CD4-positive, alpha-beta T cell treated with Interferon alpha-2 for 1 hour (primary cell): ENCODE results near the gene RNLS.

ENCODE experiments used
- DNase-seq, 2 donors: peaks; one replicate each; pipeline ENCODE4 v3.0.0-alpha.2; 2020 to 2022

RNLS gene

GRCh38 chr10:88551246-88551645, 31.9 kb downstream of the RNLS start:
- no peak for DNase-seq

DNA sequence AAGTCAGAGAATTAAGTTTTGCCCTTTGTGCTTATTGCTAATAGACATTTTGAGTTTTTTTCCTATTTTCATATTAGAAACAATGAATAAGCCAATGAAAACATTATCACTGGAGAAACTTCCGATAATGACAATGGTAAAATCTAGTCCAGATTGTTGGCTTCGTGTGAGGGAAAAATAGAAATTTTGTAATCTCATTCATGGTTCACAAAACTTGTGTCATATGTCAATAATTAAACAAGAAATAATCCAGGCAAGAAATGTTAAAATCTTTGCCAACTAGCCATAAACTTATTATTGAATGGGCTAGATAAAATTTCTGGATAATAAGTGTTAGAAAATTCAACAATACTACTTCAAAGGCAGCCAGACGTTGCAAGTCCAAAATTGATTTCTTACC, 36.6 kb downstream of the RNLS start:
- DNase-seq = no peak

DNA sequence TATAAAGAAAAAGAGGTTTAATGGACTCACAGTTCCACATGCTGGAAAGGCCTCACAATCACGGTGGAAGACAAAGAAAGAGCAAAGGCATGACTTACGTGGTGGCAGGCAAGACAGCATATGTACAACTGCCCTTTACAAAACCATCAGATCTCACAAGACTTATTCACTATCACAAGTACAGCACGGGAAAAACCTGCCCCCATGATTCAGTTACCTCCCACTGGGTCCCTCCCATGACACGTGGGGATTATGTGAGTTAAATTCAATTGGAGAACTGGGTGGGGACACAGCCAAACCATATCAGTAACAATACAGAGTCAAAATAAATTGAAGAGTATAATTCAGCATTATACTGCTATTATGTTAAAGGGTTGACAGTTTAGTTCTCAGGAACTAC, 37.8 kb downstream of the RNLS start:
- DNase-seq = no peak

- no peak for DNase-seq
These were observed 38.8 kb downstream of the RNLS start for GRCh38 chr10:88544140-88544870.

- DNase-seq = no peak
These were observed 40.6 kb downstream of the RNLS start for GRCh38 chr10:88542522-88542921.

DNA sequence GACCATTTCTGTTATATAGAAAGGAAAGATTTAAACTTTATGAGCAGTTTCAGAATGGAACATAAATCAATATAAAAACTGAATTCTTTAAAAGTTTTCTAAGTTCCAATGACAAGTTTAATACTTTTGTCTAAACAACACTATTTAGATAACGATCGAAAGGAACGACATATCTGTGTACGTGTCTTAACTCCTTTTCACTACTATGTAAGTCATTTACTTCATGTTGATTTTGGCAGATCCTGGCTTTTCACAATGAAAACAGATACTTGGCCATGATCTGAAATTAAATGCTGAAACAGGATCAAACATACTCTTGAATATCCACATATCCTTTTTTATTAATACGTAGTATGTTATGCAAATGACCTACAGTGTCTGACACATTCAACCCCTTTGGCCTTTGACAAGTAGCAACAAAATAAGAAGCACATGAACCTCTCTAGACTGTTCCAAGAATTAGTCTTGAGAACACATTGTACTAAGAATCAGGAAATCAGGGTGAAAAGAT, 41.9 kb downstream of the RNLS start:
- no peak for DNase-seq

GRCh38 chr10:88540351-88540750, 42.8 kb downstream of the RNLS start:
- DNase-seq = no peak

- DNase-seq = no peak
These were observed 45.1 kb downstream of the RNLS start for GRCh38 chr10:88538048-88538447.

DNA sequence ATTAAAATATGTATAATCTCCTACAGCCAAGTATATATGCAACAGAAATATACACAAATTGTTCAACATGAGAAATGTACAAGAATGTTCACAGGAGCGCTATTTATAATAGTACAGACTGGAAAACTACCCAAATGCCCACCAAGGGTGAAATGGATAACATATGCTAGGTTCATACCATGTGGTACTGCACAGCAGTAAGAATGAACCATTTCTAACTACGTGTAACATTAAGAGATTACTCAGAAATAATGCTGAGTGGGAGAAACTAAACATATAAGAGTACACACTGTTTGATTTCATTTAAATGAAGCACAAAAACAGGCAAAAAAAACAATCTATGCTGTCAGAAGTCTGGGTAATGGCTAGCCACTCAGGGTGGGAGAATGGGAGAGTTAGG, 45.8 kb downstream of the RNLS start:
- no peak for DNase-seq

GRCh38 chr10:88536437-88536836, 46.7 kb downstream of the RNLS start:
- no peak for DNase-seq

DNA sequence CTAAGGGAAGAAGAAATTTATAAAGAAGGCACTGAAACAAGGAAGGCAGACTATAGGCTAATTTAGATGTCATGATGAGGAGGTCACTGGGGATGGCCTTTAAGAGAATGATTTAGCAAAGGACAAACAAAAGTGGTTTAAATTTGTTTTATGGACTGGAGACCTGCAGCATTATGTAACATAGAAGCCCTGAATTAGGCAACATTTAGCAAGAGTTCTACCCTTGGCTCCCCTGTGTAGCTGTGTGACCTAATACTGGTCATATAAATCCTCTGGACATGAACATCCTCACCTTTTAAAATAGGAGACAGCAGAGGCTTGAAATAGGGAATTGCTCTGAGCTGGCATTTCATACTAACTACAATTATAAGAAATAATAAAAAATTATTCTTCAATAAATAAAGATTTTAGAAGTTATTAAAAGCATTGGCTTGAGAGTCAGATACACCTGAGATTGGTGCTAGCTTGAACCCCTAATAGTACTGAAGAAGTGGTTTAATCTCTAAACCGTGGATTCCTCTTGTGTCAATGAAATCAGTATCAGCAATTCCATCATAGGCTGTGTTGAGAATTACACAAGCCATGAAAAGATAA, 48.9 kb downstream of the RNLS start:
- DNase-seq = no peak

- no peak for DNase-seq
These were observed 51.6 kb downstream of the RNLS start for GRCh38 chr10:88531392-88532052.

DNA sequence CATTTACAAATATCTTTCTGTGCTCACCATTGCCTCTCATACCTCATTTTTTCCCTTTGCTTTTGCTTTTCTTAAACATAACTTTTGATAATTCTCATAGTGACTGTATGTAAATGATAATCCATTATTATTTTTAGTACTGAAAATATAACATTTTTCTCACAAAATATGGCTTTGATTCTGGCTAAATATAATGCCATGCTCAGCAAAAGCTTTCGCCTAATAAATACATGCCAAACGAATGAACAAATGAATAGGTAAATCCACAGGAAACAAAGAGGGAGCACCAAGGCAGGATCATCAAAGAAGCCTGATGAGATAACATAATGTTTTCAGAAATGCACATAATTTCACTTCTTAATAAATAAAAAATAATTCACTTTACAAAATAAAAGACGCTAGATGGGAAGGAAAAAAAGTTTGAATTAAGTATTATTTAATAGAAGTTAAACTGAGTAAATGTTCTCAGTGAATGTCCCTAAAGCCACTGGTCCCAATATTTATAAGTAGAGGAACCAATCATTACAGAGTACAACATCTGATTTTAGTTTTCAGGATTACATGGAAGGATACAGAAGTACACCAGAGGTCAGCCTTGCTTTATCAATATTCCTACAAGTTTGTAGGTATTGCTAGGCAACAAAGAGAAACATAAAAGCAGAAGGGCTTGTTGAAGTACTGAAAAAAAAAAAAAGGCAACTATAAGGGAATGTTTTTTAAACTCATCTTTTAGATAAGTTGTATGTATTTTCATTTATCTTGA, 52.3 kb downstream of the RNLS start:
- DNase-seq = no peak

- DNase-seq = no peak
These were observed 53.0 kb downstream of the RNLS start for GRCh38 chr10:88530093-88530492.

- no peak for DNase-seq
These were observed 54.1 kb downstream of the RNLS start for GRCh38 chr10:88528806-88529570.

DNA sequence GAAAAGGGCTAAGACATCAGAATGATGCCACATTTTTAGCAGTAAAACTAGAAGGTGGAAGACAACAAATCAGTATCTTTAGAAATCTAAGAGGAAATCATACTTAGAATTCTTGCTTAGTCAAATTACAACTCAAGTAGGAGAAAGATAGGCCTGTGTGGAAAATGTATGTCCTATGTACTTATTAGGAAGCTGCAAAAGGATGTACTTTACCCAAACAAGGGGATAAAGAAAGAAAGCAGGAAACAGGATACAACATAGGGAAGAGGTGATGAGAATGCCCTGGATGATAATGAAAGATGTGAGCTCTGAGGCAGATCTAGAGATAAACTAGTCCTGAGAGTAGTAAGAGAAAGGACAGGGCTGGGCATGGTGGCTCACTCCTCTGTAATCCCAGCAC, 54.9 kb downstream of the RNLS start:
- DNase-seq = no peak

- no peak for DNase-seq
These were observed 55.9 kb downstream of the RNLS start for GRCh38 chr10:88527245-88527644.

DNA sequence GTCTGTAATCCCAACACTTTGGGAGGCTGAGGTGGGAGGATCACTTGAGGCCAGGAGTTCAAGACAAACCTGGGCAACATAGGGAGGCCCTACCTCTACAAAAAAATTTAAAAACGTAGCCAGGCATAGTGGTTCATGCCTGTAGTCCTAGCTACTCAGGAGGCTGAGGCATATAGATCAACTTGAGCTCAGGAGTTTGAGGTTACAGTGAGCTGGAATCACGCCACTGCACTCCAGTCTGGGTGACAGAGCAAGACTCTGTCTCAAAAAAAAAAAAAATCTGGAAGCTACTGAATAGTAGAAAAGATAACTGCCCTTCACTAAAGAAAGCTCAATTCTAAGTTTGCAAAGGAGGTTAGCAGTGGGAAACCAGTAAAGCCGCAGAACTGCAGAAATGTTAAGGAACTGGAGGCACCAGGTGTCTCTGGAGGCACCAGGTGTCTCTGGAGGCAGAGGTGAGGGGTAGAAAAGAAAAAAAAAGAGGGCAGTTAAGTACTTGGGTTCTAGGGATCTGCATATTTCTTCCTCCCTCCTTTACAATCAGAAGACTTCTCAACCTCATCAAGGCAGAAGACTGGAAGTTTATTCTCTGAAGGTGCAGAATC, 56.5 kb downstream of the RNLS start:
- no peak for DNase-seq

DNA sequence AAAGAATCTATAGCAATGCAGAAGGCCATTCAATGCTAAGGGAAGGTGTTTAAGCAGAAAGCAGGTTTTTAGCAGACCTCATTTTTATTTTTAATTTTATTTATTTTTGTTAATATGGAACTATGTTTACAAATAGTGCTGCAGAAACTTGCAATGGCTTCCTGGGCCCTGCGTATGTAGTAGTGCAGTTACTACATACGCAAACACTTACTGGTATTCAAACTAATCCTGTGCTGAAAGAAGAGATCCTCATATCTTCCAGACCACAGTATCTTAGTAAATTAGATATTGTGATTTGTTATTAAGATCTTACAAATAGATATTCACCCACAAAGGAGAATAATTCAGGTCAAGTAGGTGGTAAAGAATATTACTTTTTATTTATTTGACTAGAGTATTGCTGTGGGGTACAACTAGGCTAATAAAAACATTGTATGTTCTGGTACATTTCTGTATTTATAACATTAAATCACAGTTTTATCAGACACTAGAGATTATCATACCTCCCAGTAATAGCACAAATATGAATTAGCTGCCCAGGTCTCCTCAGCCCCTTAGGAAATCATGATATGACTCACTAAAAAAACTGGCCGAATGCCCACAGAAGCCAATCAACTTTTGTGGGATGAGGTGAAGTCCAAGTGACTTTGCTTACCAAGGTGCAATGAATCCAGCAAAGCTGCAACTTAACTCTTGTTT, 57.6 kb downstream of the RNLS start:
- DNase-seq = no peak

- DNase-seq = no peak
These were observed 59.2 kb downstream of the RNLS start for GRCh38 chr10:88523739-88524400.

DNA sequence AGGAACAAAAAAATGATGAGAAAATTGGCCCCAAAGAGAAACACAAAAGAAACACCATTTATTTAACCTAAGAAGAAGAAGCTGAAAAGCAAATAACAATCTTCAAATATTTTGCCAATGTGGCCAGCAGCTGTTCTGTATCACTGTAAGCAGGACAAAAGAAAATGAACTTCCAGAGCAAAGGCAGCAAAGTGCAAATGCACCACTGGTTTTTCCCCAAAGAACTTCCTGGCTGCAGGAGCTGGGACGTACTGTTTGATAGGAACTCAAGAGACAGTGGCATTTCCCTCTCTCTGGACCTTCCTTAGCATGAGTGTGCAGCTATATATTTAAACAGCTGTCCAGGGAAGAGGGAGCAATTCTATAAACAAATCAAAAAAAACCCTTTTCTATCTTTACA, 60.4 kb downstream of the RNLS start:
- DNase-seq = no peak
